SK-N-SH treated with all-trans-retinoic acid at 6 μM for 48 hours (cell line): ENCODE measurements around the gene LGI2.

Experiments used
- ARNTL ChIP-seq: fragments of 450-650 bp; formaldehyde crosslinking; IDR thresholded peaks from 2 replicates; pipeline ENCODE4 v1.5.0; 2020; ENCODE audit warnings: low read depth, mild to moderate bottlenecking, moderate library complexity, borderline replicate concordance
- GLIS3 ChIP-seq: fragments of 250-450 bp; sonication (Bioruptor Pico); IDR thresholded peaks from 2 replicates; pipeline ENCODE4 v1.5.0; 2020; ENCODE audit warnings: mild to moderate bottlenecking, moderate library complexity
- OSR1 ChIP-seq: fragments of 250-450 bp; sonication (Bioruptor Pico); IDR thresholded peaks from 2 replicates; pipeline ENCODE4 v1.8.0; 2022; ENCODE audit warnings: moderate library complexity, mild to moderate bottlenecking, inconsistent platforms
- PATZ1 ChIP-seq: fragments of 250-450 bp; sonication (Bioruptor Pico); IDR thresholded peaks from 2 replicates; pipeline ENCODE4 v1.8.0; 2020; ENCODE audit warnings: mild to moderate bottlenecking, moderate library complexity, borderline replicate concordance
- RARB ChIP-seq: fragments of 250-450 bp; sonication (Bioruptor Pico); IDR thresholded peaks from 2 replicates; pipeline ENCODE4 v1.8.0; 2021; ENCODE audit warnings: mild to moderate bottlenecking, moderate library complexity
- SNAI2 ChIP-seq: fragments of 250-450 bp; sonication (Bioruptor Pico); IDR thresholded peaks from 2 replicates; pipeline ENCODE4 v1.5.0; 2020; ENCODE audit warnings: mild to moderate bottlenecking, moderate library complexity
- ZNF70 ChIP-seq: fragments of 450-650 bp; formaldehyde crosslinking; IDR thresholded peaks from 2 replicates; pipeline ENCODE4 v1.5.0; 2020; ENCODE audit warnings: mild to moderate bottlenecking, moderate library complexity
- ZNF8 ChIP-seq: fragments of 450-650 bp; formaldehyde crosslinking; IDR thresholded peaks from 2 replicates; pipeline ENCODE4 v1.5.0; 2020; ENCODE audit warnings: mild to moderate bottlenecking, moderate library complexity

DNA sequence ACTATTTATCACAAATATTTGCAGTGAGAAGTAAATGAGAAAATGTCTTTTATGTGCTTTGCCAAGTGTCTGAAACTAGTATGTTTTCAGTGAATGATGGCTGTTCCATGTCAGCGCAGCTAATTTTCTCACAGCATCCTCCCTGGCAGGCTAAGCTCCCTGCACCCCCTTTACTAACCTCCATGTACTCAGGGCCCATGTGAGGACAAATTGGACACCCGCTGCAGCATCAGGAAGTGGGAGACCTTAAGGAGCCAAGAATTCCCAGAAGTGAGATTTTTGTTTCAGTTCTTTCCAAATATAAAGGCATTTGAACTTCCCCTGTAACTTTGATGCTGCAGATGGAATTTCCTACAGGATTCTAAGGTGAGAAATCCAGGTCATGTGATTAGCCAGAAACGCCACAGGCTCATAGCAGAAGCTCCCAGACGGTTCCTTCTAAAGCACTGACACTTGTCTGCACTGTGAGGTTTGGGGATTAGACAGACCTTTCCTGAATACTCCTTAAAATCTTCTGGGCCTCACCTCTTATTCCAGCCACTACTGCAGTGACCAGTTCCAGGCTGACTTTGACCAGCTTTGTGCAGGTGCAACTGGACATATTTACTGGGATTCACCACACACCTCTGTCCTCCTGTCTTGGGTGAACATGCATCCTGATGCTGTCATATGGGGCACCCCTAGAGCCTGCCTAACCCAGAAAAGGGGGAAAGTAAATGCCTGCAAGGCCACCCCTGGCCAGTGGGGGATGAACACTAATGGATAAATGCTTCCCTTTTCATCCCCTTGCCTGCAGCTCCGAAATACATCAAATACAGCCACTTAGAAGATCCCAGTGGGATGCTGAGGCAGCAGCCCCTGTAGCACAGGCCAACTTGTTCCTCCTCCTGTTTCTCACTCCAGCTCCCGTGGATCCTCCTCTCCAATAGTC is 45.9 kb downstream of the LGI2 start:
- TF ChIP-seq RARB (CRISPR knock-in tag), result no peak
- TF ChIP-seq PATZ1, result no peak
- TF ChIP-seq ZNF8 (CRISPR knock-in tag), result no peak
- no peak for TF ChIP-seq ZNF70 (CRISPR knock-in tag)
- TF ChIP-seq GLIS3 (CRISPR knock-in tag), result no peak
- TF ChIP-seq ARNTL (CRISPR knock-in tag), result no peak
- no peak for TF ChIP-seq OSR1
- no peak for TF ChIP-seq SNAI2 (CRISPR knock-in tag)
